GM21526 (cell line): ENCODE results near the gene ALPG.

ENCODE experiments used
- ATAC-seq: cut with Tn5 transposase; IDR thresholded peaks from one replicate; pipeline ENCODE4 v1.9.1; 2021; ENCODE audit warnings: moderate library complexity; ENCODE audit not compliant: unreplicated experiment, low FRiP score

Gene ALPG

GRCh38 chr2:232456296-232457120, 49.9 kb downstream of the ALPG start:
- no peak for ATAC-seq

- ATAC-seq = no peak
These were observed 50.7 kb downstream of the ALPG start for GRCh38 chr2:232457121-232458011.

GRCh38 chr2:232458051-232458660, 51.5 kb downstream of the ALPG start:
- ATAC-seq = no peak

GRCh38 chr2:232458661-232459418, 52.2 kb downstream of the ALPG start:
- ATAC-seq = no peak

- ATAC-seq = no peak
These were observed 52.9 kb downstream of the ALPG start for GRCh38 chr2:232459419-232460035.

- no peak for ATAC-seq
These were observed 53.5 kb downstream of the ALPG start for GRCh38 chr2:232460171-232460570.
